COR-L47 (cell line): ENCODE data around the gene RNF168.
A peak's percentile ranks its signal among the peaks of the same experiment; 100 is the strongest.
"Not testable (repeated sequence)": the region's sequence is repeated elsewhere in the genome, so short reads cannot be mapped to it uniquely, and the experiment has no call there.

Source experiments
- DNase-seq: peaks from one replicate; lab custom pipeline; 2025; lab: John Stamatoyannopoulos, UW

Gene RNF168

GRCh38 chr3:196514913-196515621, 11.5 kb upstream of the RNF168 start, which contains the start of gene SMCO1:
SMCO1 (minus strand) TSS chr3:196515346; CDS start chr3:196515209, 137 bp downstream.
- DNase-seq, result no peak

GRCh38 chr3:196514350-196514716, 10.8 kb upstream of the RNF168 start:
- no peak for DNase-seq

GRCh38 chr3:196513697-196514349, 10.3 kb upstream of the RNF168 start:
- DNase-seq, result no peak

GRCh38 chr3:196511646-196512425, 8.3 kb upstream of the RNF168 start:
- DNase-seq, result not testable (repeated sequence)

- not testable (repeated sequence) for DNase-seq
These were observed 7.5 kb upstream of the RNF168 start for GRCh38 chr3:196511108-196511507.

- no peak for DNase-seq
These were observed 3.1 kb upstream of the RNF168 start for GRCh38 chr3:196506687-196507086.

- DNase-seq, result no peak
These were observed 988 bp upstream of the RNF168 start for GRCh38 chr3:196504556-196504955.

- not testable (repeated sequence) for DNase-seq
These were observed 470 bp upstream of the RNF168 start for GRCh38 chr3:196504077-196504398.

GRCh38 chr3:196502775-196503195, 783 bp downstream of the RNF168 start:
- DNase-seq, result peak; percentile 63

- DNase-seq, result no peak
These were observed 2.1 kb downstream of the RNF168 start for GRCh38 chr3:196501316-196502044.

- DNase-seq, result no peak
These were observed 3.6 kb downstream of the RNF168 start for GRCh38 chr3:196499807-196500524.

GRCh38 chr3:196499061-196499460, 4.5 kb downstream of the RNF168 start:
- no peak for DNase-seq

GRCh38 chr3:196498297-196498696, 5.3 kb downstream of the RNF168 start:
- DNase-seq, result no peak

- no peak for DNase-seq
These were observed 7.4 kb downstream of the RNF168 start for GRCh38 chr3:196496183-196496582.

GRCh38 chr3:196493292-196493691, 10.3 kb downstream of the RNF168 start:
- no peak for DNase-seq

GRCh38 chr3:196492080-196492479, 11.5 kb downstream of the RNF168 start:
- DNase-seq, result no peak

- DNase-seq, result no peak
These were observed 13.8 kb downstream of the RNF168 start for GRCh38 chr3:196489747-196490146.

- DNase-seq, result no peak
These were observed 17.3 kb downstream of the RNF168 start for GRCh38 chr3:196486263-196486662.

GRCh38 chr3:196477678-196478077, 25.9 kb downstream of the RNF168 start:
- no peak for DNase-seq

GRCh38 chr3:196472286-196472685, 31.3 kb downstream of the RNF168 start:
- DNase-seq, result no peak

- DNase-seq, result no peak
These were observed 32.0 kb downstream of the RNF168 start for GRCh38 chr3:196471551-196471950.

- not testable (repeated sequence) for DNase-seq
These were observed 33.4 kb downstream of the RNF168 start for GRCh38 chr3:196470182-196470581.
